ENCODE data around the gene LRPAP1.
"Not testable (repeated sequence)": the region's sequence is repeated elsewhere in the genome, so short reads cannot be mapped to it uniquely, and the experiment has no call there.

- TF ChIP-seq, protein P1, sequence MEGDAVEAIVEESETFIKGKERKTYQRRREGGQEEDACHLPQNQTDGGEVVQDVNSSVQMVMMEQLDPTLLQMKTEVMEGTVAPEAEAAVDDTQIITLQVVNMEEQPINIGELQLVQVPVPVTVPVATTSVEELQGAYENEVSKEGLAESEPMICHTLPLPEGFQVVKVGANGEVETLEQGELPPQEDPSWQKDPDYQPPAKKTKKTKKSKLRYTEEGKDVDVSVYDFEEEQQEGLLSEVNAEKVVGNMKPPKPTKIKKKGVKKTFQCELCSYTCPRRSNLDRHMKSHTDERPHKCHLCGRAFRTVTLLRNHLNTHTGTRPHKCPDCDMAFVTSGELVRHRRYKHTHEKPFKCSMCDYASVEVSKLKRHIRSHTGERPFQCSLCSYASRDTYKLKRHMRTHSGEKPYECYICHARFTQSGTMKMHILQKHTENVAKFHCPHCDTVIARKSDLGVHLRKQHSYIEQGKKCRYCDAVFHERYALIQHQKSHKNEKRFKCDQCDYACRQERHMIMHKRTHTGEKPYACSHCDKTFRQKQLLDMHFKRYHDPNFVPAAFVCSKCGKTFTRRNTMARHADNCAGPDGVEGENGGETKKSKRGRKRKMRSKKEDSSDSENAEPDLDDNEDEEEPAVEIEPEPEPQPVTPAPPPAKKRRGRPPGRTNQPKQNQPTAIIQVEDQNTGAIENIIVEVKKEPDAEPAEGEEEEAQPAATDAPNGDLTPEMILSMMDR (IDR thresholded peaks at IDR 0.05), result not testable (repeated sequence)
- TF ChIP-seq TP53 (CRISPR knock-in tag; IDR thresholded peaks at IDR 0.05); RORB (CRISPR knock-in tag; IDR thresholded peaks at IDR 0.05); MXD4 (CRISPR knock-in tag; IDR thresholded peaks at IDR 0.05; ENCODE audit: borderline replicate concordance); ZNF121 (CRISPR knock-in tag; IDR thresholded peaks at IDR 0.05); SP1 (CRISPR knock-in tag; conservative IDR thresholded peaks at IDR 0.05): not testable (repeated sequence)
- TF ChIP-seq, protein P2, sequence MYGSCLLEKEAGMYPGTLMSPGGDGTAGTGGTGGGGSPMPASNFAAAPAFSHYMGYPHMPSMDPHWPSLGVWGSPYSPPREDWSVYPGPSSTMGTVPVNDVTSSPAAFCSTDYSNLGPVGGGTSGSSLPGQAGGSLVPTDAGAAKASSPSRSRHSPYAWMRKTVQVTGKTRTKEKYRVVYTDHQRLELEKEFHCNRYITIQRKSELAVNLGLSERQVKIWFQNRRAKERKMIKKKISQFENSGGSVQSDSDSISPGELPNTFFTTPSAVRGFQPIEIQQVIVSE (CRISPR knock-in tag; IDR thresholded peaks at IDR 0.05; ENCODE audit: borderline replicate concordance), result not testable (repeated sequence)
Observed at GRCh38 chr4:3455596-3455995, 76.6 kb downstream of the LRPAP1 start.
